Measurements from ENCODE around the gene PDCD1.

Gene PDCD1

DNA sequence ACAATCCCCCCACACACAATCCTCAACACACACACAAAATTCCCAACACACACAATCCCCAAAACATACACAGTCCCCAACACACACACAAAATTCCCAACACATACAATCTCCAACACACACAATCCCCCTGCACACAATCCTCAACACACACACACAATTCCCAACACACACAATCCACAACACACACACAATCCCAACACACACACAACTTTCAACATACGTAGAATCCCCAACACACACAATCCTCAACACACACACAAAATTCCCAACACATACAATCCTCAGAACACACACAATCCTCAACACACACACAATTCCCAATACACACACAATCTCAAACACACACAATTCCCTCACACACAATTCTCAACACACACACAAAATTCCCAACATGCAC lies 2.6 kb upstream of the PDCD1 start:
- TF ChIP-seq, protein P1, sequence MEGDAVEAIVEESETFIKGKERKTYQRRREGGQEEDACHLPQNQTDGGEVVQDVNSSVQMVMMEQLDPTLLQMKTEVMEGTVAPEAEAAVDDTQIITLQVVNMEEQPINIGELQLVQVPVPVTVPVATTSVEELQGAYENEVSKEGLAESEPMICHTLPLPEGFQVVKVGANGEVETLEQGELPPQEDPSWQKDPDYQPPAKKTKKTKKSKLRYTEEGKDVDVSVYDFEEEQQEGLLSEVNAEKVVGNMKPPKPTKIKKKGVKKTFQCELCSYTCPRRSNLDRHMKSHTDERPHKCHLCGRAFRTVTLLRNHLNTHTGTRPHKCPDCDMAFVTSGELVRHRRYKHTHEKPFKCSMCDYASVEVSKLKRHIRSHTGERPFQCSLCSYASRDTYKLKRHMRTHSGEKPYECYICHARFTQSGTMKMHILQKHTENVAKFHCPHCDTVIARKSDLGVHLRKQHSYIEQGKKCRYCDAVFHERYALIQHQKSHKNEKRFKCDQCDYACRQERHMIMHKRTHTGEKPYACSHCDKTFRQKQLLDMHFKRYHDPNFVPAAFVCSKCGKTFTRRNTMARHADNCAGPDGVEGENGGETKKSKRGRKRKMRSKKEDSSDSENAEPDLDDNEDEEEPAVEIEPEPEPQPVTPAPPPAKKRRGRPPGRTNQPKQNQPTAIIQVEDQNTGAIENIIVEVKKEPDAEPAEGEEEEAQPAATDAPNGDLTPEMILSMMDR (IDR thresholded peaks at IDR 0.05), result no peak

DNA sequence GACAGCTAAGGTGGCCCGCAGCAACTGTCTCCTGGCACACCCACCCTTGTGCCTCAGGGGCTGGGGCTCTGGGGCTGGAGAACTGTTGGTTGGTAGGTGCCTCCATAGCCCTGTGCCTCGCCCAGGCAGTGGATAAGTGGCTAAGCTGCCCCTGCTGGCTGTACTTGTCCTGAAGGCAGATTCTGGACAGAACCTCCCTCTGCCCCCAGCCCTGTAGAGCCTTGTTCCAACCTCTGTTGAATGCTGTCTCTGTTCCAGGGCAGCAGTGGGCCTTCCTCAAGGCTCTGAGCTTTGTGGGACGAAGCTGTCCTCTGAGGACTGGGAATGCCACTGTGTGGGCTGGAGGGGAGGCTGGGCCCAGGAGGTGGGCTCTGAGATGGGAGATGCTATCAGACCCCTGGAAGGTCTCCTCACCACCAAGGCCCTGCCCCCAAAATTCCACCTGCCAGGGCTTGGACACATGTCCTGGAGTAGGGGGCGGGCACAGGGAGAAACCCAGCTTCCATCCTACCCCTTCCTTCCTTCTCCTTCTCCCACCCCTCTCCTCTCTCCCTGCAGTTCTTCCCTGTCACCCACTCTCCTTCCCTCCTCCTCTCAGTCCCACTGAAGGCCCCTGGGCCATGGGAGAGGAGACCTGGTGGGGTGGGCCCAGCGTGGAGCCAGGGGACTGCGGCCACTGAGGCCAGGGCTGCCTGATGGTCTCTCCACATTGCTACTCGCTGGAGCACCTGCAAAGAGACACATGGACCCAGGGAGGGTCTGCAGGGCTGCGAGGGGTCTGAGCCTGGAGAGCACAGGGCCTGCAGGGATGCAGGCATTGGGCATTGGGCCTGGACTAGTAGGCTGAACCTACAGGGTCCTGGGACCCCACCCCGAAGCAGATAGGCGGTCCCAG lies 1.7 kb upstream of the PDCD1 start:
- TF ChIP-seq, protein P1 (IDR thresholded peaks at IDR 0.05), result no peak

DNA sequence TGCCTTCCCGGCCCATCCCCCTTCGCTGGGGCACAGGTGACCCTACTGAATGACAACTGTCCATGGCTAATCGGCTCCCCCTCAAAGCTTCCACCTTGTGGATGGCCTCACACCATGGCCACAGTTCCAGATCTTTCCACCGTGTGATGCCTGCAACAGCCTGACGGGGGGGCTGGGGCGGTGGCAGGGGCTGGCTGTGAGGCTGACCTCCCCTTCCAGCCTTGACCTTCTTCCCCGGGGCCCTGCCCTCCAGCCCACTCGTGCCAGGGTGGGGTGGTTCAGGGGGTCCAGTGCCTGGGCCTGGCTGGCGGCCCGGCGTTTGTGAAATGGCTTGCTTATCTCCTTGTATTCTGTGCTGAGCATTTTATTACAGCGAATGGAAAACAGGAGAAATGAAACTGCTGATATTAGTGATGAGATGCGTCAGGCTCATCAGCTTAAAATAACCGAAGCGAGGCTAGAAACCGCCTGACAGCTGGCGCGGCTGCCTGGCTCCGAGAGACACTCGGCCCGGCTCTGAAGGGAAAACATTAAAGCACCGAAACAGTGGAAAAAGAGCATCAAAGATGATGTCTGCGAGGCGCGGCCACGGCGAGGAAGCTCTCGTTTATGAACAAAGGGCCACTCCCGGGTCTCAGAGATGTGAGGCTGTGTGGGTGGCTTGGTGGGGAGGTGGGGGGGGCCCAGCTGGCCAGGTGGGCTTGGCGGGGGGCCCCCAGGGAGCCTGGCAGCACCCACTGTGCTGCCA lies 916 bp upstream of the PDCD1 start:
- TF ChIP-seq, protein P1 (IDR thresholded peaks at IDR 0.05), result no peak

DNA sequence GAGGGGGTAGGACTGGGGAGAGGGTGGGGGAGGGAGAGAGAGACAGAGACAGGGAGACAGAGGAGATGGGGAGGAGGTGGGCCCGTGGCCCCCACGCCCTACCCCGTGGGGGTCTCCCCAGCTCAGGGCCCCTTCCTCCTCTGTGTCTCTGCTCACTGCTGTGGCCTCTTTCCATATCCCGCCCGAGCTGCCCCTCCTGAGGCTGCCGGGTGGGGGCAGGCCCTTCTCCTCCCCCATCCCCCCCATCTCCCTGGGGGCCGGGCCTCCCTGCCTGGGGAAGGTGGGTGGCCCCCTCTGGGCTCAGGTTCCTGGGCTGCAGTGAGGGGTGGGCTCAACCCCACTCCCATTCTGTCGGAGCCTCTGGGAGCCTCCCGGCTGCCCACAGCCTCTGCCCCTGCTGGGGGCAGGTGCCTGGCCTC lies 332 bp upstream of the PDCD1 start:
- TF ChIP-seq, protein P1 (IDR thresholded peaks at IDR 0.05), result no peak

DNA sequence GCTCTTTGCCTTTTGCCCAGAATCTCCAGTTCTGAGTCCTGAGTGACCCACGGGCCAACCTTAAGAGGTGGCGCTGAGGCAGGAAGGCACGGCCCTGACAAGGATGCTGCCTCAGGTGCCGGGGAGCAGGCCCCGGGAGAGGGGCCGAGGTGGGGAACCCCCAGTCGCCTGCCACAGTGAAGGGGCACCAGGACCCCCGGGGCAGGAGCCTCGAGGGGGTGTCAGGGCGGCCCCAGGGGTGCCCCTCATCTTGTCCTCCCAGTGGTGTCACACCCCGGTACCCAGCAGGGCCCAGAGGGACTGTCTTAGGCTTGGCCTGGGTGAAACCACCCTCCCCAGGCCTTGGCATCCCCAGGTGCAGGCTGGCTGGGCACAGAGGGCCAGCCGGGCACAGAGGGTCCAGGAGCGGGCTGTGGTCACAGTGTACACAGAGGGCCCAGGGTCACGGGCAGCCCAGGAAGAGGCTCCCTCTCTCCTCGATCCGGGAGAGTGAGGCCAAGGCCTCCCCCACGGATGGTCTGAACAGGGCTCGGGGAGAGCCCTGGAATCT lies 1.0 kb downstream of the PDCD1 start:
- TF ChIP-seq, protein P1 (IDR thresholded peaks at IDR 0.05), result no peak

DNA sequence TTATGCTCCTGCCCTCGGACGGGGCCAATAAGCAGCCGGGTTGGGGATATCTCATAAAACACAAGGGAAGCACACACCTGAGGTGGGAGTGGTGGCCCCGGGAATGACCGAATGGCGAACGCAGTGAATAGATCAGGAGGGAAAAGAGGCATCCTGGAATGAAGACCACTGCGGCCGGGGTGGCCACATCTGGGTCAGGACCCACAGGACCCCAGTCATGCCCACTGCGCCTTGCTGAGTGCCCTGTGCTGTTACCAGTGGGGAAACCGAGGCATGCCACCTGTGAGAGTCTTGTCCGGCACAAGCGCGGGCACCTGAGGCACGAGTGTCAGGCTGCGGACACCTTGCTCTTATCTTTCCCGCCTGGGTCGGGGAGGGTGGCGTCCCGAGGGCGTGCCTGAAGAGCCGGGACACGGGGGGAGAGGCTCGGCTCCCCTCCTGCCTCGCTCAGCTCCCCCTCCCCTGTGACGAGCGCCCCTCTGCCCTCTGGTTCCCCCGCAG lies 1.6 kb downstream of the PDCD1 start:
- TF ChIP-seq, protein P1 (IDR thresholded peaks at IDR 0.05), result no peak

DNA sequence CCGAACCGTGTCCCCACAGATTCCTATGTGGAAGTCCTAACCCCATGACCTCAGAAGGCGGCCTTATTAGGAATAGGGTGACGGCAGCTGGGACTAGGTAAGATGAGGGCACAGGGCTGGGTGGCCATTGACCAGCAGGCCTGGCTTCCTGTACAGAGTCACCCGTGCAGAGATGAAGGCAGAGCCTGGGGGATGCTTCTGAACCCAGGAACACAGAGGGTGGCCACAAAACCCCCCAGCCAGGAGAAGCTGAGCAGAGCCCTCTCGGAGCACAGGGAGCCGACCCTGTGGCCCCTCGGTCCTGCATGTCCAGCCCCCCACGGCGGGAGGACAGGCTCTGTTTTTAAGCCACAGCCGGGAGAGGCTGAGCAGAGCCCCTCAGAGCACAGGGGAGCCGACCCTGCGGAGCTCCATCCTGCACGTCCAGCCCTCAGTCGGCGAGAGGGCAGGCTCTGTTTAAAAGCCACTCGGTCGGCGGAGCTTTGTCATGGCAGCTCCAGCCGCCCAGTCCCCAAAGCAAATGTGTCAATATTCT lies 2.7 kb downstream of the PDCD1 start:
- TF ChIP-seq, protein P1 (IDR thresholded peaks at IDR 0.05), result no peak
